Endothelial cell of umbilical vein (primary cell): Measurements from ENCODE around the gene PARD6G. TPM values are rescaled to one million over a fixed set of nuclear protein-coding genes. Genes with fewer than 3 reads are reported as not detected.

Experiments
- BruUV-seq: library from RNA; stranded (reverse); fragments of 400-500 nt; replicated peaks from 2 replicates; lab custom pipeline; 2021; lab: Mats Ljungman, UMichigan
- CTCF ChIA-PET: fragments of 300-600, 350-600 bp; sonication (Branson Sonifier 250); formaldehyde crosslinking; loops from one replicate; lab custom pipeline; 2021; ENCODE audit warnings: antibody characterized with exemption, inconsistent platforms; lab: Charles Lee
- POLR2A ChIA-PET: fragments of 300-600, 350-600 bp; sonication (Branson Sonifier 250); formaldehyde crosslinking; loops from one replicate; lab custom pipeline; 2021; ENCODE audit warnings: antibody characterized with exemption, inconsistent platforms; lab: Charles Lee
- DNase-seq: peaks from one replicate; pipeline ENCODE4 v3.0.0-alpha.2; 2011; ENCODE audit warnings: low read depth, low spot score
- FAIRE-seq: peaks from 2 replicates; lab custom pipeline; 2011; peaks lifted over from hg19 to GRCh38; lab: Jason Lieb, UNC
- H2AFZ ChIP-seq: 2 replicates; pipeline ENCODE4 v1.6.0; 2012; ENCODE audit warnings: low read depth, low read length, control low read depth, inconsistent platforms
- H3K27ac ChIP-seq: 2 replicates; pipeline ENCODE4 v1.5.1; 2011; ENCODE audit warnings: low read depth, mild to moderate bottlenecking, control low read depth, low read length, moderate library complexity; ENCODE audit not compliant: insufficient read depth
- H3K27me3 ChIP-seq, 2 experiments: 2 replicates each; pipeline versions ENCODE4 v1.6.0 to v1.6.1; 2011; ENCODE audit warnings: low read length in 2 of 2, mixed read lengths in 1 of 2; ENCODE audit not compliant: control insufficient read depth in 2 of 2, insufficient read depth in 2 of 2
- H3K36me3 ChIP-seq, 2 experiments: 2 replicates in 1 of 2; 3 replicates in 1 of 2; pipeline ENCODE4 v1.5.1; 2011; ENCODE audit warnings: low read length in 2 of 2, mild to moderate bottlenecking in 1 of 2, moderate library complexity in 1 of 2; ENCODE audit not compliant: control insufficient read depth in 2 of 2, insufficient read depth in 2 of 2; ENCODE audit errors: extremely low read depth in 1 of 2
- H3K4me1 ChIP-seq: 3 replicates; pipeline ENCODE4 v1.5.1; 2011; ENCODE audit warnings: mild to moderate bottlenecking, low read length; ENCODE audit not compliant: control insufficient read depth, insufficient read depth; ENCODE audit errors: extremely low read depth
- H3K4me2 ChIP-seq: 2 replicates; pipeline ENCODE4 v1.6.1; 2011; ENCODE audit warnings: low read length, control low read depth, mixed read lengths; ENCODE audit not compliant: insufficient read depth
- H3K4me3 ChIP-seq, 3 experiments: fragments of 200-600 bp in 1 of 3; sonication (generic), shearing (Covaris generic) in 1 of 3; replicated peaks in 1 of 3; 2 replicates each; pipeline ENCODE4 v1.5.1; 2011 to 2016; ENCODE audit warnings: control low read depth in 3 of 3, low read length in 3 of 3, mild to moderate bottlenecking in 2 of 3, inconsistent platforms in 1 of 3, low read depth in 1 of 3, moderate library complexity in 1 of 3; ENCODE audit not compliant: insufficient read depth in 1 of 3
- H3K79me2 ChIP-seq: 2 replicates; pipeline ENCODE4 v1.6.0; 2012; ENCODE audit warnings: low read length, inconsistent platforms; ENCODE audit not compliant: control insufficient read depth, insufficient read depth
- H3K9ac ChIP-seq: replicated peaks from 2 replicates; pipeline ENCODE3; 2011; ENCODE audit warnings: low read length, control low read depth; ENCODE audit not compliant: insufficient read depth; ENCODE audit errors: extremely low read depth
- H3K9me1 ChIP-seq: replicated peaks from 3 replicates; pipeline ENCODE4 v1.6.0; 2011; ENCODE audit warnings: mild to moderate bottlenecking, low read length; ENCODE audit not compliant: control insufficient read depth, insufficient read depth; ENCODE audit errors: extremely low read depth
- H3K9me3 ChIP-seq: replicated peaks from 2 replicates; pipeline ENCODE4 v1.5.1; 2012; ENCODE audit warnings: low read length, inconsistent platforms; ENCODE audit not compliant: control insufficient read depth, insufficient read depth
- H4K20me1 ChIP-seq: replicated peaks from 2 replicates; pipeline ENCODE3; 2011; ENCODE audit warnings: mild to moderate bottlenecking, low read length; ENCODE audit not compliant: control insufficient read depth, insufficient read depth; ENCODE audit errors: extremely low read depth
- CTCF ChIP-seq, 2 donors: IDR thresholded peaks; 1 replicate in 1 of 2; 2 replicates in 1 of 2; pipeline ENCODE4 v1.5.1; 2011; ENCODE audit warnings: low read length in 2 of 2, mild to moderate bottlenecking in 2 of 2, moderate library complexity in 2 of 2, control low read depth in 1 of 2, inconsistent platforms in 1 of 2, low read depth in 1 of 2; ENCODE audit not compliant: insufficient read depth in 1 of 2; ENCODE audit errors: extremely low read depth in 1 of 2
- EZH2 ChIP-seq: IDR thresholded peaks from 2 replicates; pipeline ENCODE4 v1.6.1; 2012; ENCODE audit warnings: borderline replicate concordance, low read depth, mild to moderate bottlenecking, moderate library complexity, low read length, inconsistent platforms; ENCODE audit not compliant: severe bottlenecking
- GATA2 ChIP-seq: IDR thresholded peaks from 2 replicates; pipeline ENCODE4 v1.7.0; 2011; ENCODE audit warnings: low read depth, mild to moderate bottlenecking, moderate library complexity, mixed read lengths, low read length; ENCODE audit not compliant: insufficient read length, insufficient read depth
- JUN ChIP-seq: IDR thresholded peaks from 2 replicates; pipeline ENCODE4 v1.6.1; 2011; ENCODE audit warnings: borderline replicate concordance, low read depth; ENCODE audit not compliant: insufficient read length, insufficient read depth
- POLR2AphosphoS5 ChIP-seq: IDR thresholded peaks from 2 replicates; pipeline ENCODE4 v1.6.1; 2012; ENCODE audit warnings: low read depth, mild to moderate bottlenecking, control low read depth, low read length, moderate library complexity; ENCODE audit not compliant: insufficient read depth
- dilution Hi-C: fragments of 300-500 bp; cut with MboI; formaldehyde crosslinking; loops from one replicate; pipeline ENCODE4 v1.15.0; 2019; ENCODE audit warnings: low sequenced_read_pairs; ENCODE audit not compliant: extremely low pct_ligation_motif_present
- intact Hi-C: fragments of 100-400 bp; cut with micrococcal nuclease; formaldehyde crosslinking; loops from one replicate; pipeline ENCODE4 v1.10.0; 2022
- polyA plus RNA-seq, 4 experiments: library from polyadenylated mRNA; depleted of rRNA in 3 of 4; stranded (reverse) in 3 of 4; unstranded in 1 of 4; fragments of >200 nt; gene quantifications; 2 replicates each; pipeline versions ENCODE4 v1.2.1 to v1.2.3, GENCODE V29; 2011 to 2012; ENCODE audit warnings: missing spikeins in 1 of 4
- total RNA-seq: library from RNA; stranded (reverse); gene quantifications from 2 replicates; pipeline ENCODE4 v1.2.3, GENCODE V29; 2021

Gene PARD6G
- total and polyA plus RNA-seq, 2 donors (not counting 3 experiments of a cell fraction or from before 2014, with no cell fraction given): 1.2 to 1.8 TPM

GRCh38 chr18:80213182-80213581 lies 34.1 kb downstream of the PARD6G start:
- H3K36me3 ChIP-seq: no peaks in the 10 kb centered on the region
- no peak for TF ChIP-seq JUN
- no peak for TF ChIP-seq POLR2AphosphoS5
- no peak for TF ChIP-seq EZH2
- TF ChIP-seq GATA2: no peak
- no TSS peak for BruUV-seq
- H3K9me1 ChIP-seq: no peaks in the 10 kb centered on the region
- DNase-seq (no peak), FAIRE-seq (no peak)
- H3K4me2 ChIP-seq: no peak overlapping the region
- H3K9ac ChIP-seq: no peak overlapping the region
- no peak overlapping the region for H3K4me3 ChIP-seq
- ChIA-PET CTCF (no interaction called here), POLR2A (no interaction called here)
- no peaks in the 10 kb centered on the region for H3K4me1 ChIP-seq
- H3K27ac ChIP-seq: no peak overlapping the region
- dilution Hi-C loops (no loop called here), intact Hi-C loops (no loop called here)
- H3K9me3 ChIP-seq: no peaks in the 10 kb centered on the region
- no peaks in the 10 kb centered on the region for H4K20me1 ChIP-seq
- H3K79me2 ChIP-seq: no peaks in the 10 kb centered on the region
- no peak overlapping the region for H2AFZ ChIP-seq
- H3K27me3 ChIP-seq: peaks cover 0 to 2% of the 10 kb centered on the region in 2 experiments

- intact Hi-C loops (no loop called here), dilution Hi-C loops (no loop called here)
- H3K9me1 ChIP-seq: no peaks in the 10 kb centered on the region
- no TSS peak for BruUV-seq
- no peaks in the 10 kb centered on the region for H3K79me2 ChIP-seq
- no peak overlapping the region for H3K27ac ChIP-seq
- H4K20me1 ChIP-seq: no peaks in the 10 kb centered on the region
- H3K4me1 ChIP-seq: no peaks in the 10 kb centered on the region
- no peak overlapping the region for H2AFZ ChIP-seq
- DNase-seq: no peak
- no peak overlapping the region for H3K9ac ChIP-seq
- FAIRE-seq: no peak
- TF ChIP-seq CTCF (IDR thresholded peaks at IDR 0.05; ENCODE audit: extremely low read depth in 1 of 2, insufficient read depth in 1 of 2, low read depth in 1 of 2, low read length in 2 of 2): no peak
- H3K9me3 ChIP-seq: no peaks in the 10 kb centered on the region
- POLR2A ChIA-PET: no interaction called here
- peaks cover 2% of the 10 kb centered on the region in 2 experiments for H3K27me3 ChIP-seq
- no peak overlapping the region for H3K4me2 ChIP-seq
- no peaks in the 10 kb centered on the region for H3K36me3 ChIP-seq
- CTCF ChIA-PET: interaction anchor here (1.0 kb wide), 1 partner anchor 40 kb away, joined by 3 read pairs; no protein-coding TSS in a partner anchor
- no peak overlapping the region for H3K4me3 ChIP-seq
Observed at GRCh38 chr18:80210312-80211083, 36.8 kb downstream of the PARD6G start.
